C4-2B (cell line): ENCODE measurements around the gene KLHL18.
"Not testable (repeated sequence)": the region's sequence is repeated elsewhere in the genome, so short reads cannot be mapped to it uniquely, and the experiment has no call there.

Source experiments
- H3K27ac ChIP-seq: fragments of 450-650 bp; 2 replicates; pipeline ENCODE4 v1.5.1; 2017
- CTCF ChIP-seq: fragments of 450-650 bp; conservative IDR thresholded peaks from 2 replicates; pipeline ENCODE4 v1.5.1; 2017; ENCODE audit warnings: mild to moderate bottlenecking
- ZFX ChIP-seq: fragments of 450-650 bp; IDR thresholded peaks from 2 replicates; pipeline ENCODE4 v1.6.1; 2017

The KLHL18 gene

GRCh38 chr3:47356201-47356600 lies 73.5 kb downstream of the KLHL18 start:
- TF ChIP-seq ZFX (no peak), CTCF (no peak)
- no peak overlapping the region for H3K27ac ChIP-seq

- no peak overlapping the region for H3K27ac ChIP-seq
- TF ChIP-seq CTCF: no peak
- TF ChIP-seq ZFX: no peak
These were observed 76.6 kb downstream of the KLHL18 start for GRCh38 chr3:47359323-47359722.

- H3K27ac ChIP-seq: not testable (repeated sequence)
These were observed 77.4 kb downstream of the KLHL18 start for GRCh38 chr3:47360110-47360517.

GRCh38 chr3:47362701-47363100 lies 80.0 kb downstream of the KLHL18 start:
- no peak for TF ChIP-seq CTCF
- TF ChIP-seq ZFX: no peak
- H3K27ac ChIP-seq: no peak overlapping the region

- H3K27ac ChIP-seq: no peak overlapping the region
- TF ChIP-seq CTCF (no peak), ZFX (no peak)
These were observed 82.7 kb downstream of the KLHL18 start for GRCh38 chr3:47365213-47366153.

GRCh38 chr3:47366833-47367232 lies 84.1 kb downstream of the KLHL18 start:
- TF ChIP-seq ZFX (no peak), CTCF (no peak)
- no peak overlapping the region for H3K27ac ChIP-seq

- TF ChIP-seq CTCF: no peak
- no peak for TF ChIP-seq ZFX
- no peak overlapping the region for H3K27ac ChIP-seq
These were observed 84.9 kb downstream of the KLHL18 start for GRCh38 chr3:47367631-47368030.

- H3K27ac ChIP-seq: not testable (repeated sequence)
These were observed 87.3 kb downstream of the KLHL18 start for GRCh38 chr3:47370020-47370419.
